Measurements from ENCODE around the gene CELSR1.
"Not testable (repeated sequence)": the region's sequence is repeated elsewhere in the genome, so short reads cannot be mapped to it uniquely, and the experiment has no call there.

Gene CELSR1

DNA sequence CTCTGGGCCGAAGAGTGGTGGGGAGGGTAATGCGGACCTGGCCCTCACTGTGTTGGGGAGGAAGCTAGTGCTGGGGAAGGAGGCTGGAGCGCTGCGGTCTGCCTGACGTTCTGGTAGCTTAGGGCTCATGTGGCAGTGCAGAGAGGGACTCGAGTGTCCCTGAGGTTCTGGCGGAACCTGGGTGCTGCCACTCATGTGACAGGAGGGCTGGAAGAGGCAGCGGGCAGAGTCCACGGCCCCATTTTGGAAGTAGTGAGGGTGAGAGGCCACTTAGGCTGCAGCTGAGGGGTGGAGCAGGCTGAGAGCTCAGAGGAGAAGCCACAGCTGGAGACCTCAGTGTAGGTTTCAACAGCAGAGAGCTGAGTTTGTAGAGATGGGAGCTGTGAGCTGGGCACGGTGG lies 218.1 kb downstream of the CELSR1 start:
- DNase-seq (ENCODE audit: low spot score) = no peak

DNA sequence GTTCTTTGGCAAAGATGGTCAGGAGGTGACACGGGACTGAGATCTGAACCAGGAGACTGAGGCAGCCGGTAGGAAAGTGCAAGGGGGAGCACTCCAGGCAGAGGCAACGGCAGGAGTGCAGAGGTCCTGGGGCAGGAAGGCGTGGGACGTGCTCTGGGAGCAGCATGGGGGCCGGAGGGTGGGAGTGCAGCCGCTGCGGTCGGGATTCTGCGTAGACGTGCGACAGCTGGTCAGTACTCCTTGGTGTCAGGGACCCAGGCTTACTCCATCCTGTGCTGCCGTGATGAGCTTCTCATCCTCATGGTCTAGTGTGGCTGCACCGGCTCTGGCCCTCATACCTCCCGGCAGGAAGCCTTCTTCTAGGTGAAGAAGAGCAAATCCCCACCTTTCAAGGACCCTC lies 218.8 kb downstream of the CELSR1 start:
- DNase-seq (ENCODE audit: low spot score) = no peak

DNA sequence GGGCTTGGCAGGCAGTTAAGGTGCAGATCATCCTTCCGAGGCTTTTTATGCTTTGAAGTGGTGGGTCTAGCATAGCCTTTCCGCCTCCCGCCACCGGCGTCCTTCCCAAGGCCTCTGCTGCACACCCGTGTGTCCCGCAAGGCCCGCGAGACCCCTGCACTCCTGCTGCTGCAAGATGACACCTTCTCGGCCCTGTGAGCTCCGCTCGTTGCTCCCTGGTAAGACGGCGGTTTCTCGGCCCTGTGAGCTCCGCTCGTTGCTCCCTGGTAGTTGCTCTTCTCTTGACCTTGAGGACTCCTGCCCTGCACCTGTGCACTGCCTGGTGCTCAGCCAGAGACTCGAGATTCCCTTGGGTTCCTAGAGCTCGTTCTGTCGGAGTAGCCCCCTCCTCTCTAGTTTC lies 219.8 kb downstream of the CELSR1 start:
- no peak for DNase-seq (ENCODE audit: low spot score)

DNA sequence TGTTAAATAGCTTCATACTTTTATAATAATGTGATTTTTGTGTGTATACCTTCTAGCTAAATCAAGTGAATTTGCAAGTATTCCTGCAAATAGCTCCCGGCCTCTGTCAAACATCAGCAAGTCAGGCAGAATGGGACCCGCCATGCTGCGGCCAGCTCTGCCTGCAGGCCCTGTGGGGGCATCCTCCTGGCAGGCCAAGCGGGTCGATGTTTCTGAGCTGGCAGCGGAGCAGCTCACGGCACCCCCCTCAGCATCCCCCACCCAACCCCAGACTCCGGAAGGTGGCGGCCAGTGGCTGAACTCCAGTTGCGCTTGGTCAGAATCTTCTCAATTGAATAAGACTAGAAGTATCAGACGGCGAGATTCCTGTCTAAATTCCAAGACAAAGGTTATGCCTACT lies 221.4 kb downstream of the CELSR1 start:
- no peak for DNase-seq (ENCODE audit: low spot score)

DNA sequence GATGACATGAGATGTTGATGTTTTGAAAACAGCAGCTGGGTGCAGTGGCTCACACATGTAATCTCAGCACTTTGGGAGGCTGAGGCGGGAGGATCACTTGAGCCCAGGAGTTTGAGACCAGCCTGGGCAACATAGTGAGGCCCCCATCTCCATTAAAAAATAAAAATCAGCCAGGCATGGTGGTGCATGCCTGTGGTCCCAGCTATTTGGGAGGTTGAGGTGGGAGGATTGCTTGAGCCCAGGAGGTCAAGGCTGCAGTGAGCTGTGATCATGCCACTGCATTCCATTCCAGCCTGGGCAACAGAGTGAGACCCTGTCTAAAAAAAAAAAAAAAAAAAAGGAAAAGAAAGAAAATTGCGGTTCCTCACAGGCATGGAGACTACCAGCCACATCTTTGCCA lies 224.6 kb downstream of the CELSR1 start:
- not testable (repeated sequence) for DNase-seq (ENCODE audit: low spot score)

DNA sequence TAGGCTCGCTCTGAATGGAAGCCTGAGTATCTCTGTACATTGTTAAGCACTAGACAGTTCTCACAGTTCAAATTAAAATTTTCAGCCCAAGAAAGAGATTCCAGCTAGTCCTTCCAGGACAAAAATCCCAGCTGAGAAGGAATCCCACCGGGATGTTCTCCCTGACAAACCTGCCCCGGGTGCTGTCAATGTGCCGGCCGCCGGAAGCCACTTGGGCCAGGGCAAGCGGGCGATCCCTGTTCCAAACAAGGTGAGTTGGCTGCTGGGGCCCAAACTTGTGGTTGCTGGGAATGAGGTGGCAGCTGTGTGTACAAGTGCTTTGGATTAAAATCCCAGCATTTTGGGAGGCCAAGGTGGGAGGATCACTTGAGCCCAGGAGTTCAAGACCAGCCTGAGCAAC lies 225.4 kb downstream of the CELSR1 start:
- DNase-seq (ENCODE audit: low spot score) = no peak

Measured in hematopoietic multipotent progenitor cell treated with erythropoietin and hydrocortisone succinate and interleukin-3 and kit ligand, for 17 days (in vitro differentiated cells).